SK-N-SH (cell line): ENCODE results near the gene SORCS3. TPM values are rescaled to one million over a fixed set of nuclear protein-coding genes. Genes with fewer than 3 reads are reported as not detected.

Source experiments
- CTCF ChIA-PET: fragments of 300-600, 350-600 bp; formaldehyde crosslinking; extraction: SDS; loops from one replicate; lab custom pipeline; 2021; lab: Yijun Ruan, JAX
- POLR2A ChIA-PET: fragments of 350-600 bp; sonication (Branson Sonifier 250); formaldehyde crosslinking; extraction: SDS; loops from one replicate; lab custom pipeline; 2020; ENCODE audit warnings: antibody characterized with exemption, inconsistent platforms; lab: Yijun Ruan, JAX
- DNase-seq: peaks from one replicate; pipeline ENCODE4 v3.0.0; 2012
- H2AFZ ChIP-seq: fragments of 200-600 bp; sonication (generic); 2 replicates; pipeline ENCODE4 v1.8.1; 2016; ENCODE audit warnings: antibody characterized with exemption, mild to moderate bottlenecking, low read depth
- H3F3A ChIP-seq: fragments of 200-600 bp; sonication (generic); replicated peaks from 2 replicates; pipeline ENCODE3; 2016; ENCODE audit warnings: antibody characterized with exemption, mild to moderate bottlenecking; ENCODE audit not compliant: insufficient read depth
- H3K27ac ChIP-seq, 2 experiments: fragments of 200-500 bp in 1 of 2; fragments of 200-600 bp in 1 of 2; sonication (Bioruptor generic) in 1 of 2; sonication (generic), shearing (Covaris generic) in 1 of 2; 2 replicates each; pipeline versions ENCODE4 v1.5.1 to v1.6.1; 2014 to 2016; ENCODE audit warnings: low read depth in 2 of 2, inconsistent platforms in 1 of 2, low read length in 1 of 2, mild to moderate bottlenecking in 1 of 2, mixed read lengths in 1 of 2
- H3K27me3 ChIP-seq: fragments of 200-600 bp; sonication (generic), shearing (Covaris generic); 2 replicates; pipeline ENCODE4 v1.6.1; 2016; ENCODE audit warnings: mixed run types; ENCODE audit not compliant: insufficient read depth
- H3K36me3 ChIP-seq, 2 experiments: fragments of 200-500 bp in 1 of 2; fragments of 200-600 bp in 1 of 2; sonication (Bioruptor generic) in 1 of 2; sonication (generic) in 1 of 2; replicated peaks in 1 of 2; 2 replicates each; pipeline versions ENCODE3 to v1.5.1; 2014 to 2016; ENCODE audit warnings: low read length in 1 of 2, mild to moderate bottlenecking in 1 of 2; ENCODE audit not compliant: insufficient read depth in 2 of 2, control insufficient read depth in 1 of 2
- H3K4me1 ChIP-seq, 2 experiments: fragments of 200-500 bp in 1 of 2; fragments of 200-600 bp in 1 of 2; sonication (Bioruptor generic) in 1 of 2; sonication (generic), shearing (Covaris generic) in 1 of 2; 2 replicates each; pipeline versions ENCODE4 v1.5.1 to v1.6.1; 2014 to 2016; ENCODE audit warnings: low read depth in 1 of 2, low read length in 1 of 2, mixed run types in 1 of 2; ENCODE audit not compliant: insufficient read depth in 2 of 2, control insufficient read depth in 1 of 2
- H3K4me2 ChIP-seq: fragments of 200-600 bp; sonication (generic), shearing (Covaris generic); 2 replicates; pipeline ENCODE4 v1.6.1; 2017; ENCODE audit warnings: mixed run types
- H3K4me3 ChIP-seq, 2 experiments: fragments of 200-500 bp in 1 of 2; fragments of 200-600 bp in 1 of 2; sonication (Bioruptor generic) in 1 of 2; sonication (generic), shearing (Covaris generic) in 1 of 2; 2 replicates each; pipeline versions ENCODE4 v1.5.1 to v1.8.1; 2014 to 2016; ENCODE audit warnings: low read depth in 2 of 2, inconsistent platforms in 1 of 2, low read length in 1 of 2, mild to moderate bottlenecking in 1 of 2, mixed read lengths in 1 of 2, moderate library complexity in 1 of 2
- H3K79me2 ChIP-seq: fragments of 200-600 bp; sonication (generic); 2 replicates; pipeline ENCODE4 v1.8.1; 2017; ENCODE audit warnings: mild to moderate bottlenecking; ENCODE audit not compliant: insufficient read depth
- H3K9ac ChIP-seq: fragments of 200-600 bp; sonication (generic); 2 replicates; pipeline ENCODE4 v1.6.1; 2017; ENCODE audit warnings: mixed run types
- H3K9me2 ChIP-seq: fragments of 200-600 bp; sonication (generic); 2 replicates; pipeline ENCODE4 v1.6.1; 2017; ENCODE audit warnings: mixed run types
- H3K9me3 ChIP-seq: fragments of 200-600 bp; sonication (generic); 2 replicates; pipeline ENCODE4 v1.6.1; 2017; ENCODE audit warnings: mixed run types, mild to moderate bottlenecking, moderate library complexity
- H4K20me1 ChIP-seq: fragments of 200-600 bp; sonication (generic); 2 replicates; pipeline ENCODE4 v1.6.1; 2017; ENCODE audit warnings: mild to moderate bottlenecking, mixed run types; ENCODE audit not compliant: insufficient read depth
- CHD2 ChIP-seq: fragments of 150-350 bp; IDR thresholded peaks from 2 replicates; pipeline ENCODE4 v1.6.1; 2018; ENCODE audit warnings: low read length; ENCODE audit not compliant: partially characterized antibody
- CTCF ChIP-seq: fragments of 200-600 bp; sonication (generic); IDR thresholded peaks from 2 replicates; pipeline ENCODE4 v1.6.1; 2017; ENCODE audit warnings: antibody characterized with exemption, mild to moderate bottlenecking, moderate library complexity
- FOSL2 ChIP-seq: IDR thresholded peaks from 2 replicates; pipeline ENCODE4 v1.4.0; 2012; ENCODE audit warnings: low read depth, mild to moderate bottlenecking, moderate library complexity, borderline replicate concordance
- FOXJ3 ChIP-seq: sonication (generic); formaldehyde crosslinking; IDR thresholded peaks from 2 replicates; pipeline ENCODE4 v1.5.1; 2020; ENCODE audit warnings: mild to moderate bottlenecking, missing genetic modification reagents
- FOXM1 ChIP-seq: IDR thresholded peaks from 2 replicates; pipeline ENCODE4 v1.4.0; 2012; ENCODE audit warnings: low read depth, mild to moderate bottlenecking
- IRF3 ChIP-seq: fragments of 150-350 bp; IDR thresholded peaks from 2 replicates; pipeline ENCODE4 v1.6.1; 2016; ENCODE audit warnings: mild to moderate bottlenecking, low read depth, low read length
- MAX ChIP-seq: IDR thresholded peaks from 2 replicates; pipeline ENCODE4 v1.4.0; 2012; ENCODE audit warnings: low read depth
- MEF2A ChIP-seq: IDR thresholded peaks from 2 replicates; pipeline ENCODE4 v1.4.0; 2012; ENCODE audit warnings: low read depth, borderline replicate concordance
- MXI1 ChIP-seq: IDR thresholded peaks from 2 replicates; pipeline ENCODE4 v1.6.1; 2012; ENCODE audit warnings: mild to moderate bottlenecking, low read depth, low read length, improper control_type of control experiment
- NFIC ChIP-seq: IDR thresholded peaks from 2 replicates; pipeline ENCODE4 v1.4.0; 2012; ENCODE audit warnings: borderline replicate concordance
- NRF1 ChIP-seq: IDR thresholded peaks from 2 replicates; pipeline ENCODE4 v1.6.1; 2012; ENCODE audit warnings: low read depth, mild to moderate bottlenecking, low read length
- RAD21 ChIP-seq: IDR thresholded peaks from 2 replicates; pipeline ENCODE4 v1.6.1; 2012; ENCODE audit warnings: mild to moderate bottlenecking, low read length
- REST ChIP-seq: IDR thresholded peaks from 2 replicates; pipeline ENCODE4 v1.6.1; 2012; ENCODE audit warnings: mild to moderate bottlenecking, low read depth, low read length, moderate library complexity
- SMC3 ChIP-seq: IDR thresholded peaks from 2 replicates; pipeline ENCODE4 v1.6.1; 2012; ENCODE audit warnings: low read depth, low read length, improper control_type of control experiment
- TCF12 ChIP-seq: IDR thresholded peaks from 2 replicates; pipeline ENCODE4 v1.4.0; 2012
- TEAD4 ChIP-seq: IDR thresholded peaks from 2 replicates; pipeline ENCODE4 v1.4.0; 2012; ENCODE audit warnings: mild to moderate bottlenecking, borderline replicate concordance; ENCODE audit not compliant: insufficient read depth
- WGBS: methylation state at CpG from one replicate; pipeline ENCODE4 v1.1.6; 2017; ENCODE audit warnings: low lambda C conversion rate; 5-methylcytosine and 5-hydroxymethylcytosine counted together
- polyA plus RNA-seq, 3 experiments: library from polyadenylated mRNA; depleted of rRNA; stranded (reverse); fragments of >200 nt; gene quantifications; 2 replicates each; pipeline ENCODE4 v1.2.3, GENCODE V29; 2012
- TF ChIP-seq, protein P1 (sequence below): IDR thresholded peaks from 2 replicates; pipeline ENCODE4 v1.4.0; 2012; ENCODE audit warnings: low read depth, borderline replicate concordance
- TF ChIP-seq, protein P2 (sequence below): fragments of 150-350 bp; IDR thresholded peaks from 2 replicates; pipeline ENCODE4 v1.6.1; 2017; ENCODE audit warnings: antibody characterized with exemption, low read length, low read depth, borderline replicate concordance

SORCS3 gene
- polyA plus RNA-seq, 1 of the 3 experiments (the other 2 are of a cell fraction): not detected

DNA sequence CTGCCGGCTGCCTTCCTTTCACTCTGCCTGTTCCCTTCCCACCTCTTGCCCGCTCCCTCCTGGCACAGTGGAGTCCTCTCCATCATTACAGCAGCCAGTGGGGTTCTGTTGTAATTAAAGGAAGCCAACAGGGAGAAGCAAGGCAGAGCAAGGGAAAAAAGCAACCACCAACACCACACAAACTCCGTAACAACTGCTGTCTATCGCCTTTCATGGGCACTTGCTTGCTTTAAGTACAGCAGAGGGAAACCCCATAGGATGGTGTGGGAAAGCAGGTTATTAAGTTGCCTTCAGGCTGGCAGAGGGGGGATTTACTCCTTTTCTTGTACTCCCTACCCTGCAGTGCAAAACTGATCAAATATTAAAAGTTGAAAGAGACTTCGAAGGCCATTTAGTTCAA is 22.0 kb downstream of the SORCS3 start:
- no peak for DNase-seq
- H3K4me3 ChIP-seq: no peak overlapping the region
- no peaks in the 10 kb centered on the region for H3K27me3 ChIP-seq
- no peaks in the 10 kb centered on the region for H3K9me3 ChIP-seq
- H3K36me3 ChIP-seq: no peaks in the 10 kb centered on the region
- 42% methylated on average over 5 of the region's 5 CpGs for WGBS
- H2AFZ ChIP-seq: no peak overlapping the region
- ChIA-PET CTCF (interaction anchor here (1.2 to 2.2 kb wide), 3 partner anchors 20 to 26 kb away, joined by 3 to 5 read pairs (median 4); no protein-coding TSS in a partner anchor), POLR2A (no interaction called here)
- no peaks in the 10 kb centered on the region for H4K20me1 ChIP-seq
- H3K4me2 ChIP-seq: no peak overlapping the region
- no peak overlapping the region for H3K9ac ChIP-seq
- H3K9me2 ChIP-seq: no peaks in the 10 kb centered on the region
- H3F3A ChIP-seq: no peaks in the 10 kb centered on the region
- H3K4me1 ChIP-seq: peaks cover 0 to 5% of the 10 kb centered on the region in 2 experiments; a peak in 1 of 4 replicates
- H3K27ac ChIP-seq: no peak overlapping the region
- no peaks in the 10 kb centered on the region for H3K79me2 ChIP-seq
- TF ChIP-seq FOXJ3 (CRISPR knock-in tag): no peak

- Histone ChIP-seq H2AFZ (no peak overlapping the region), H3K36me3 (no peaks in the 10 kb centered on the region), H3K4me3 (no peak overlapping the region), H3K9ac (no peak overlapping the region), H4K20me1 (no peaks in the 10 kb centered on the region), H3K79me2 (no peaks in the 10 kb centered on the region), H3K4me1 (peaks cover 0 to 5% of the 10 kb centered on the region in 2 experiments; a peak in 1 of 4 replicates), H3F3A (no peaks in the 10 kb centered on the region), H3K4me2 (no peak overlapping the region), H3K9me3 (no peaks in the 10 kb centered on the region), H3K27ac (no peak overlapping the region), H3K9me2 (no peaks in the 10 kb centered on the region), H3K27me3 (no peaks in the 10 kb centered on the region)
- CTCF ChIA-PET: interaction anchor here (2.2 kb wide), 1 partner anchor 21 kb away, joined by 5 read pairs; no protein-coding TSS in a partner anchor
- WGBS: 41% methylated on average over 3 of the region's 3 CpGs
- POLR2A ChIA-PET: no interaction called here
- DNase-seq: no peak
- no peak for TF ChIP-seq REST
- TF ChIP-seq IRF3: no peak
- no peak for TF ChIP-seq MAX
- TF ChIP-seq FOXJ3 (CRISPR knock-in tag): no peak
- no peak for TF ChIP-seq CHD2
- TF ChIP-seq TEAD4: no peak
- no peak for TF ChIP-seq NRF1
- no peak for TF ChIP-seq MXI1
- no peak for TF ChIP-seq FOXM1
- TF ChIP-seq RAD21: no peak
- no peak for TF ChIP-seq MEF2A
- TF ChIP-seq NFIC: no peak
- TF ChIP-seq TCF12: no peak
- TF ChIP-seq, protein P1, sequence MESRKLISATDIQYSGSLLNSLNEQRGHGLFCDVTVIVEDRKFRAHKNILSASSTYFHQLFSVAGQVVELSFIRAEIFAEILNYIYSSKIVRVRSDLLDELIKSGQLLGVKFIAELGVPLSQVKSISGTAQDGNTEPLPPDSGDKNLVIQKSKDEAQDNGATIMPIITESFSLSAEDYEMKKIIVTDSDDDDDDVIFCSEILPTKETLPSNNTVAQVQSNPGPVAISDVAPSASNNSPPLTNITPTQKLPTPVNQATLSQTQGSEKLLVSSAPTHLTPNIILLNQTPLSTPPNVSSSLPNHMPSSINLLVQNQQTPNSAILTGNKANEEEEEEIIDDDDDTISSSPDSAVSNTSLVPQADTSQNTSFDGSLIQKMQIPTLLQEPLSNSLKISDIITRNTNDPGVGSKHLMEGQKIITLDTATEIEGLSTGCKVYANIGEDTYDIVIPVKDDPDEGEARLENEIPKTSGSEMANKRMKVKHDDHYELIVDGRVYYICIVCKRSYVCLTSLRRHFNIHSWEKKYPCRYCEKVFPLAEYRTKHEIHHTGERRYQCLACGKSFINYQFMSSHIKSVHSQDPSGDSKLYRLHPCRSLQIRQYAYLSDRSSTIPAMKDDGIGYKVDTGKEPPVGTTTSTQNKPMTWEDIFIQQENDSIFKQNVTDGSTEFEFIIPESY: no peak
- no peak for TF ChIP-seq FOSL2
- no peak for TF ChIP-seq CTCF
- TF ChIP-seq, protein P2, sequence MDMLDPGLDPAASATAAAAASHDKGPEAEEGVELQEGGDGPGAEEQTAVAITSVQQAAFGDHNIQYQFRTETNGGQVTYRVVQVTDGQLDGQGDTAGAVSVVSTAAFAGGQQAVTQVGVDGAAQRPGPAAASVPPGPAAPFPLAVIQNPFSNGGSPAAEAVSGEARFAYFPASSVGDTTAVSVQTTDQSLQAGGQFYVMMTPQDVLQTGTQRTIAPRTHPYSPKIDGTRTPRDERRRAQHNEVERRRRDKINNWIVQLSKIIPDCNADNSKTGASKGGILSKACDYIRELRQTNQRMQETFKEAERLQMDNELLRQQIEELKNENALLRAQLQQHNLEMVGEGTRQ: no peak
- no peak for TF ChIP-seq SMC3
These were observed 22.5 kb downstream of the SORCS3 start for GRCh38 chr10:104663563-104663962.
